H1 (cell line): Measurements from ENCODE around the gene KLHDC4. TPM values are rescaled to one million over a fixed set of nuclear protein-coding genes. Genes with fewer than 3 reads are reported as not detected.

Source experiments
- CTCF ChIA-PET: fragments of 300-600 bp; sonication (Branson Sonifier 250); formaldehyde crosslinking; loops from one replicate; lab custom pipeline; 2021; ENCODE audit not compliant: partially characterized antibody; lab: Charles Lee
- POLR2A ChIA-PET: fragments of 300-600 bp; sonication (Branson Sonifier 250); formaldehyde crosslinking; loops from one replicate; lab custom pipeline; 2021; ENCODE audit warnings: inconsistent platforms; ENCODE audit not compliant: partially characterized antibody; lab: Charles Lee
- DNase-seq, 2 experiments: peaks; one replicate each; pipeline versions ENCODE4 v3.0.0 to v3.0.0-alpha.2; 2010 to 2022; ENCODE audit warnings: low spot score in 2 of 2, low read depth in 1 of 2, mixed read lengths in 1 of 2
- FAIRE-seq: peaks from 2 replicates; lab custom pipeline; 2011; peaks lifted over from hg19 to GRCh38; lab: Jason Lieb, UNC
- H2AFZ ChIP-seq: 2 replicates; pipeline ENCODE4 v1.8.1; 2012; ENCODE audit warnings: low read length, inconsistent platforms
- H2AK5ac ChIP-seq: 2 replicates; pipeline ENCODE4 v1.6.1; 2013; ENCODE audit warnings: low read depth, low read length
- H2BK120ac ChIP-seq: replicated peaks from 2 replicates; pipeline ENCODE3; 2013; ENCODE audit warnings: low read depth, low read length, inconsistent platforms
- H2BK12ac ChIP-seq: 2 replicates; pipeline ENCODE4 v1.6.1; 2013; ENCODE audit warnings: low read depth, low read length
- H2BK15ac ChIP-seq: 2 replicates; pipeline ENCODE4 v1.6.1; 2013; ENCODE audit warnings: low read length
- H2BK20ac ChIP-seq: 2 replicates; pipeline ENCODE4 v1.6.1; 2013; ENCODE audit warnings: low read length
- H2BK5ac ChIP-seq: 2 replicates; pipeline ENCODE4 v1.6.1; 2013; ENCODE audit warnings: low read depth, low read length
- H3K14ac ChIP-seq: 2 replicates; pipeline ENCODE4 v1.6.1; 2013; ENCODE audit warnings: inconsistent platforms; ENCODE audit not compliant: insufficient read length
- H3K18ac ChIP-seq: 2 replicates; pipeline ENCODE4 v1.6.1; 2013; ENCODE audit warnings: low read length; ENCODE audit errors: extremely low read depth
- H3K23ac ChIP-seq: 2 replicates; pipeline ENCODE4 v1.6.1; 2013; ENCODE audit warnings: inconsistent platforms; ENCODE audit not compliant: insufficient read length
- H3K23me2 ChIP-seq: 2 replicates; pipeline ENCODE4 v1.6.1; 2013; ENCODE audit warnings: low read depth, low read length
- H3K27ac ChIP-seq: 2 replicates; pipeline ENCODE4 v1.6.1; 2011; ENCODE audit warnings: low read depth, low read length, inconsistent platforms
- H3K27me3 ChIP-seq, 4 experiments: replicated peaks in 1 of 4; 1 replicate in 1 of 4; 2 replicates in 3 of 4; pipeline versions ENCODE4 v1.6.1 to v1.8.1; 2011 to 2013; ENCODE audit warnings: low read length in 3 of 4, mild to moderate bottlenecking in 3 of 4, inconsistent platforms in 2 of 4, mixed read lengths in 2 of 4, moderate library complexity in 1 of 4; ENCODE audit not compliant: control insufficient read depth in 3 of 4, insufficient read depth in 3 of 4; ENCODE audit errors: extremely low read depth in 1 of 4
- H3K36me3 ChIP-seq, 4 experiments: 2 replicates each; pipeline versions ENCODE4 v1.6.1 to v1.8.1; 2011 to 2013; ENCODE audit warnings: mild to moderate bottlenecking in 4 of 4, low read length in 3 of 4, moderate library complexity in 2 of 4, control low read depth in 1 of 4, inconsistent platforms in 1 of 4; ENCODE audit not compliant: insufficient read depth in 4 of 4, control insufficient read depth in 2 of 4
- H3K4ac ChIP-seq: replicated peaks from 2 replicates; pipeline ENCODE3; 2013; ENCODE audit warnings: low read length, low read depth, mixed read lengths, inconsistent platforms; ENCODE audit not compliant: insufficient read length
- H3K4me1 ChIP-seq, 4 experiments: replicated peaks in 1 of 4; 1 replicate in 1 of 4; 2 replicates in 3 of 4; pipeline versions ENCODE4 v1.6.1 to v1.8.1; 2011 to 2013; ENCODE audit warnings: low read length in 3 of 4, inconsistent platforms in 2 of 4, mixed read lengths in 1 of 4; ENCODE audit not compliant: insufficient read depth in 4 of 4, control insufficient read depth in 3 of 4
- H3K4me2 ChIP-seq, 2 experiments: 2 replicates each; pipeline versions ENCODE4 v1.6.1 to v1.8.1; 2011 to 2013; ENCODE audit warnings: low read depth in 2 of 2, low read length in 2 of 2, control low read depth in 1 of 2, inconsistent platforms in 1 of 2, mild to moderate bottlenecking in 1 of 2; ENCODE audit not compliant: insufficient read depth in 1 of 2
- H3K4me3 ChIP-seq, 4 experiments: fragments of 200-600, 300-600 bp in 1 of 4; sonication (generic), shearing (Covaris generic), sonication (Bioruptor Twin) in 1 of 4; 2 replicates each; pipeline versions ENCODE4 v1.5.1 to v1.8.1; 2011 to 2016; ENCODE audit warnings: low read length in 4 of 4, low read depth in 3 of 4, control low read depth in 2 of 4, inconsistent platforms in 2 of 4, mild to moderate bottlenecking in 2 of 4, mixed read lengths in 1 of 4, moderate library complexity in 1 of 4; ENCODE audit not compliant: insufficient read depth in 2 of 4; ENCODE audit errors: extremely low read depth in 1 of 4
- H3K56ac ChIP-seq: replicated peaks from 2 replicates; pipeline ENCODE3; 2013; ENCODE audit warnings: low read depth, mild to moderate bottlenecking, mixed read lengths, low read length, inconsistent platforms; ENCODE audit not compliant: insufficient read length
- H3K79me1 ChIP-seq: 2 replicates; pipeline ENCODE4 v1.6.1; 2013; ENCODE audit warnings: low read depth, low read length, control low read depth
- H3K79me2 ChIP-seq, 2 experiments: 2 replicates each; pipeline versions ENCODE4 v1.6.1 to v1.8.1; 2012 to 2013; ENCODE audit warnings: low read length in 2 of 2, mild to moderate bottlenecking in 2 of 2, inconsistent platforms in 1 of 2; ENCODE audit not compliant: insufficient read depth in 2 of 2, control insufficient read depth in 1 of 2
- H3K9ac ChIP-seq, 4 experiments: replicated peaks in 1 of 4; 1 replicate in 1 of 4; 2 replicates in 3 of 4; pipeline versions ENCODE4 v1.6.1 to v1.8.1; 2011 to 2013; ENCODE audit warnings: low read depth in 3 of 4, low read length in 3 of 4, control low read depth in 2 of 4, mild to moderate bottlenecking in 2 of 4, moderate library complexity in 2 of 4, inconsistent platforms in 1 of 4; ENCODE audit errors: extremely low read depth in 1 of 4
- H3K9me3 ChIP-seq, 2 experiments: 2 replicates each; pipeline versions ENCODE4 v1.6.1 to v1.8.1; 2012 to 2013; ENCODE audit warnings: mild to moderate bottlenecking in 2 of 2, moderate library complexity in 2 of 2, control low read depth in 1 of 2, inconsistent platforms in 1 of 2, low read depth in 1 of 2, low read length in 1 of 2, mixed read lengths in 1 of 2; ENCODE audit not compliant: insufficient read depth in 2 of 2
- H4K20me1 ChIP-seq, 2 experiments: replicated peaks in 1 of 2; 2 replicates each; pipeline versions ENCODE3 to v1.8.1; 2011 to 2013; ENCODE audit warnings: inconsistent platforms in 2 of 2, low read length in 2 of 2, mild to moderate bottlenecking in 1 of 2; ENCODE audit not compliant: insufficient read depth in 2 of 2, control insufficient read depth in 1 of 2
- H4K5ac ChIP-seq: 2 replicates; pipeline ENCODE4 v1.6.1; 2013; ENCODE audit warnings: low read length, low read depth, mixed read lengths, inconsistent platforms; ENCODE audit not compliant: insufficient read length
- H4K8ac ChIP-seq: 2 replicates; pipeline ENCODE4 v1.8.0; 2013; ENCODE audit warnings: mild to moderate bottlenecking, moderate library complexity, low read length, inconsistent platforms; ENCODE audit not compliant: insufficient read depth; ENCODE audit errors: extremely low read depth
- H4K91ac ChIP-seq: replicated peaks from 2 replicates; pipeline ENCODE3; 2013; ENCODE audit warnings: low read length, mixed read lengths, inconsistent platforms; ENCODE audit not compliant: insufficient read length
- ASH2L ChIP-seq: fragments of 200-600, 300-600 bp; sonication (generic); IDR thresholded peaks from one replicate; pipeline ENCODE4 v1.7.1; 2017; ENCODE audit warnings: low read length
- BCL11A ChIP-seq, 2 experiments: IDR thresholded peaks; one replicate each; pipeline ENCODE4 v1.6.1; 2011; ENCODE audit warnings: low read depth in 2 of 2, low read length in 2 of 2, mild to moderate bottlenecking in 2 of 2
- BRCA1 ChIP-seq: IDR thresholded peaks from 2 replicates; pipeline ENCODE4 v1.6.1; 2012; ENCODE audit warnings: low read depth, low read length, improper control_type of control experiment
- CHD2 ChIP-seq: IDR thresholded peaks from 2 replicates; pipeline ENCODE4 v1.6.1; 2012; ENCODE audit warnings: low read length, improper control_type of control experiment
- HDAC6 ChIP-seq: IDR thresholded peaks from one replicate; pipeline ENCODE4 v1.7.1; 2012; ENCODE audit warnings: low read depth, mild to moderate bottlenecking, inconsistent platforms, low read length, moderate library complexity
- KDM5A ChIP-seq: fragments of 200-600 bp; IDR thresholded peaks from 2 replicates; pipeline ENCODE4 v1.7.1; 2012; ENCODE audit warnings: mild to moderate bottlenecking, low read length, inconsistent platforms, mixed read lengths
- NRF1 ChIP-seq: IDR thresholded peaks from 2 replicates; pipeline ENCODE4 v1.6.1; 2011; ENCODE audit warnings: mild to moderate bottlenecking, low read depth, low read length, improper control_type of control experiment
- POLR2AphosphoS5 ChIP-seq: IDR thresholded peaks from 2 replicates; pipeline ENCODE4 v1.6.1; 2011; ENCODE audit warnings: low read depth, low read length
- RAD21 ChIP-seq, 2 experiments: IDR thresholded peaks in 1 of 2; conservative IDR thresholded peaks in 1 of 2; 2 replicates each; pipeline ENCODE4 v1.6.1; 2011; ENCODE audit warnings: low read depth in 2 of 2, low read length in 2 of 2, improper control_type of control experiment in 1 of 2, inconsistent platforms in 1 of 2, mild to moderate bottlenecking in 1 of 2, moderate library complexity in 1 of 2
- SIRT6 ChIP-seq: IDR thresholded peaks from one replicate; pipeline ENCODE4 v1.7.1; 2012; ENCODE audit warnings: low read length, inconsistent platforms
- SRF ChIP-seq: IDR thresholded peaks from 2 replicates; pipeline ENCODE4 v1.6.1; 2011; ENCODE audit warnings: mild to moderate bottlenecking, low read depth, low read length, moderate library complexity
- whole genome bisulfite sequencing, 2 experiments: shearing (Covaris generic) in 1 of 2; methylation state at CpG; one replicate each; pipeline versions ENCODE4 v1.1.6 to v1.1.7; 2013 to 2015; ENCODE audit warnings: low lambda C conversion rate in 2 of 2, mixed read lengths in 2 of 2, inconsistent platforms in 1 of 2, low coverage in 1 of 2, missing lambda C conversion rate in 1 of 2; ENCODE audit not compliant: insufficient replicate concordance in 2 of 2, insufficient coverage in 1 of 2, insufficient read length in 1 of 2; ENCODE audit errors: extremely low coverage in 1 of 2, missing lambda C conversion rate in 1 of 2; 5-methylcytosine and 5-hydroxymethylcytosine counted together
- polyA plus RNA-seq, 7 experiments: library from polyadenylated mRNA; depleted of rRNA in 3 of 7; stranded (reverse) in 5 of 7; unstranded in 2 of 7; fragments of >200 nt in 5 of 7; fragments of 200-250 nt in 2 of 7; gene quantifications; 1 replicate in 5 of 7; 2 replicates in 1 of 7; 4 replicates in 1 of 7; pipeline versions ENCODE4 v1.2.1 to v1.2.3, GENCODE V29; 2011 to 2013; ENCODE audit warnings: missing spikeins in 2 of 7, mixed read lengths in 2 of 7
- total RNA-seq: library from RNA; stranded (reverse); fragmentation: NEBNext Ultra II Directional; extraction: Animal tissue kit (Norgen Biotek cat#: 25700); gene quantifications from 2 replicates; pipeline ENCODE4 v1.2.1, GENCODE V29; 2021
- TF ChIP-seq, protein P1 (sequence below): IDR thresholded peaks from 2 replicates; pipeline ENCODE4 v1.6.1; 2012; ENCODE audit warnings: low read length, inconsistent platforms

The KLHDC4 gene
- total and polyA plus RNA-seq, 2 of the 8 experiments (the other 6 are each of a cell fraction or from before 2014, with no cell fraction given) = 23.7 to 63.9 TPM

DNA sequence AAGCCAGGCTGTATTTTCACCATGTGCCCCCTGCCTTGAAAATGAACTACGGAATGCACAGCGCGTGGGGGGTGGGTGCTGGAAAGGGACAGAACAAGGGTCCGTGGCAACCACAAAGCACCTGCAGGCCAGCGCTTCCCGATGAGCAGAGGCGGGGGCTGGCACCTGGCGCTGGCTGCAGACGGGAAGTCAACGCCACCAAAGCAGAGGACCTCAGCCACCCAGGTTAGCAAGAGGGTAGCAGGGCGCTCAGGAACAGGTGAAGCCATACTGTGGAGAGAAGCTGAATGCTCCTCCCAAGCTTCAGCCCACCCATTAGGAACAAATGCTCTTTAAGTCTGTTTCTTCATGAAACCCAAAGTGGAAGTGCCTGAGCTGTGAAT is 64.7 kb downstream of the KLHDC4 start:
- Histone ChIP-seq H3K4me1 (no peaks in the 10 kb centered on the region; a peak in 2 of 7 replicates), H2BK120ac (no peak overlapping the region), H4K8ac (no peak overlapping the region), H4K5ac (no peak overlapping the region), H2AFZ (no peak overlapping the region), H3K36me3 (peaks cover 6 to 22% (median 15%) of the 10 kb centered on the region in 4 experiments; a peak in 7 of 8 replicates), H4K91ac (no peak overlapping the region), H2BK15ac (no peak overlapping the region), H3K4me3 (no peak overlapping the region), H3K27me3 (no peaks in the 10 kb centered on the region), H3K79me2 (no peaks in the 10 kb centered on the region; a peak in 1 of 4 replicates), H3K4ac (no peak overlapping the region), H4K20me1 (peaks cover 7 to 8% of the 10 kb centered on the region in 2 experiments), H2BK20ac (no peak overlapping the region), H3K27ac (no peak overlapping the region), H2AK5ac (no peak overlapping the region), H3K56ac (no peak overlapping the region), H3K79me1 (peaks cover 5% of the 10 kb centered on the region; the same call in 1 of the 2 replicates), H2BK12ac (no peak overlapping the region), H3K14ac (no peak overlapping the region), H2BK5ac (no peak overlapping the region), H3K23ac (no peak overlapping the region), H3K9ac (no peak overlapping the region), H3K18ac (no peak overlapping the region), H3K9me3 (no peaks in the 10 kb centered on the region), H3K23me2 (no peaks in the 10 kb centered on the region), H3K4me2 (no peak overlapping the region)
- POLR2A ChIA-PET = interaction anchor here (0.7 to 1.3 kb wide), 2 partner anchors 8 to 11 kb away, joined by 5 to 7 read pairs; no protein-coding TSS in a partner anchor
- DNase-seq (no peak), FAIRE-seq (no peak)
- WGBS, 2 experiments = 86% methylated on average over 11 of the region's 11 CpGs; no CpG with 5 or more reads in 1 of the 2 experiments
- CTCF ChIA-PET = interaction anchor here (0.6 to 3.3 kb wide), 9 partner anchors 10 to 226 kb away, joined by 3 to 47 read pairs (median 5); no protein-coding TSS in a partner anchor
- no peak for TF ChIP-seq CHD2
- TF ChIP-seq ASH2L = no peak
- TF ChIP-seq, protein P1, sequence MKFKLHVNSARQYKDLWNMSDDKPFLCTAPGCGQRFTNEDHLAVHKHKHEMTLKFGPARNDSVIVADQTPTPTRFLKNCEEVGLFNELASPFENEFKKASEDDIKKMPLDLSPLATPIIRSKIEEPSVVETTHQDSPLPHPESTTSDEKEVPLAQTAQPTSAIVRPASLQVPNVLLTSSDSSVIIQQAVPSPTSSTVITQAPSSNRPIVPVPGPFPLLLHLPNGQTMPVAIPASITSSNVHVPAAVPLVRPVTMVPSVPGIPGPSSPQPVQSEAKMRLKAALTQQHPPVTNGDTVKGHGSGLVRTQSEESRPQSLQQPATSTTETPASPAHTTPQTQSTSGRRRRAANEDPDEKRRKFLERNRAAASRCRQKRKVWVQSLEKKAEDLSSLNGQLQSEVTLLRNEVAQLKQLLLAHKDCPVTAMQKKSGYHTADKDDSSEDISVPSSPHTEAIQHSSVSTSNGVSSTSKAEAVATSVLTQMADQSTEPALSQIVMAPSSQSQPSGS = no peak
- TF ChIP-seq BCL11A (IDR thresholded peaks at IDR 0.05; ENCODE audit: low read depth in 2 of 2, low read length in 2 of 2) = no peak
- TF ChIP-seq HDAC6 = no peak
- no peak for TF ChIP-seq SIRT6
- TF ChIP-seq KDM5A = no peak
- TF ChIP-seq NRF1 = no peak
- no peak for TF ChIP-seq SRF
- no peak for TF ChIP-seq POLR2AphosphoS5
- no peak for TF ChIP-seq BRCA1
- TF ChIP-seq RAD21 (IDR thresholded peaks at IDR 0.05 in 1 of 2, conservative IDR thresholded peaks at IDR 0.05 in 1 of 2; ENCODE audit: low read depth in 2 of 2, low read length in 2 of 2) = no peak
